Measurements from ENCODE around the gene TMC8. TPM values are rescaled to one million over a fixed set of nuclear protein-coding genes. Genes with fewer than 3 reads are reported as not detected.
"Not testable (repeated sequence)": the region's sequence is repeated elsewhere in the genome, so short reads cannot be mapped to it uniquely, and the experiment has no call there.

Gene TMC8
- total and polyA plus RNA-seq, 2 donors (not counting 3 experiments of a cell fraction or from before 2014, with no cell fraction given): 0.07 to 1.3 TPM

DNA sequence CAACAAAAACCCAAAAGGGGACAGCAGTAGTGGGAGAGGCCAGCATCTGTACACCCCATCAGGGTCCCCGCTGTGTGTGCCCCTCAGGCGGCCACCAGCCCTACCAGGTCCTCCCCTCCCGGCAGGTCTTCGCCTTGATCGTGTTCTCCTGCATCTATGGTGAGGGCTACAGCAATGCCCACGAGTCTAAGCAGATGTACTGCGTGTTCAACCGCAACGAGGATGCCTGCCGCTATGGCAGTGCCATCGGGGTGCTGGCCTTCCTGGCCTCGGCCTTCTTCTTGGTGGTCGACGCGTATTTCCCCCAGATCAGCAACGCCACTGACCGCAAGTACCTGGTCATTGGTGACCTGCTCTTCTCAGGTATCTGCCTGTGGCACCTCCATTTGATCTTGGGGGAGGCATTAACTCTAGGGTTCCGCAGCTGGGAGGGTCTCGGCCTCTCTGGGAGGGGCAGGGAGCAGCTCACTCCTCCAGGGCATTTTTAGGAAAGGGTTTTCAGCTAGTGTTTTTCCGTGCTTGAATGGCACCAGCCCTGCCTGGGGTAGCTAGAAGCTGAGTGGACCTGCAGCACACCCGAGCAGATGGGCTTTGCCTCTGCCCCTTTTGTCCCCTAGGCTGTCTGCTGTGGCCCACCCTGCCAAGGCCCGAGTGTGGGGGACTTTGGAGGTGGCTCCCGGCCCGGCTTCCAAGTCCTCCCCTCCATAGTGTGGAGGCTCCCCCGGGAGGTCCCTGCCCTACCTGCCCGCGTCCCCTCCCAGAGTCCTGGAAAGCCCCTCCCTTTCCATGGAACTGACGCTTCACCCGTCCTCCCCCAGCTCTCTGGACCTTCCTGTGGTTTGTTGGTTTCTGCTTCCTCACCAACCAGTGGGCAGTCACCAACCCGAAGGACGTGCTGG lies 40.4 kb downstream of the TMC8 start:
- Histone ChIP-seq H3K4me1 (ENCODE audit: control insufficient read depth, extremely low read depth, insufficient read depth, low read length) (peaks cover 10% of the 10 kb centered on the region), H4K20me1 (replicated peaks; ENCODE audit: control insufficient read depth, extremely low read depth, insufficient read depth, low read length) (no peaks in the 10 kb centered on the region), H3K9me3 (replicated peaks; ENCODE audit: control insufficient read depth, insufficient read depth, low read length) (no peaks in the 10 kb centered on the region), H3K36me3 (ENCODE audit: control insufficient read depth in 2 of 2, extremely low read depth in 1 of 2, insufficient read depth in 2 of 2, low read length in 2 of 2) (peaks cover 0 to 6% of the 10 kb centered on the region in 2 experiments), H3K27me3 (ENCODE audit: control insufficient read depth in 2 of 2, insufficient read depth in 2 of 2, low read length in 2 of 2) (no peaks in the 10 kb centered on the region), H3K79me2 (ENCODE audit: control insufficient read depth, insufficient read depth, low read length) (no peaks in the 10 kb centered on the region), H2AFZ (ENCODE audit: low read depth, low read length) (no peak overlapping the region), H3K9me1 (replicated peaks; ENCODE audit: control insufficient read depth, extremely low read depth, insufficient read depth, low read length) (no peaks in the 10 kb centered on the region), H3K4me2 (ENCODE audit: insufficient read depth, low read length) (no peak overlapping the region), H3K9ac (replicated peaks; ENCODE audit: extremely low read depth, insufficient read depth, low read length) (no peak overlapping the region), H3K27ac (ENCODE audit: insufficient read depth, low read depth, low read length) (no peak overlapping the region), H3K4me3 (replicated peaks in 1 of 3; ENCODE audit: insufficient read depth in 1 of 3, low read depth in 1 of 3, low read length in 3 of 3) (no peak overlapping the region)
- intact Hi-C loops (cut with micrococcal nuclease) (no loop called here), dilution Hi-C loops (cut with MboI; ENCODE audit: extremely low pct_ligation_motif_present, low sequenced_read_pairs) (no loop called here)
- no TSS peak for BruUV-seq (replicated peaks)
- DNase-seq (ENCODE audit: low read depth, low spot score) (no peak), FAIRE-seq (no peak)
- CTCF ChIA-PET: interaction anchor here (0.9 to 1.2 kb wide), 3 partner anchors 58 to 86 kb away, joined by 3 to 6 read pairs (median 4); no protein-coding TSS in a partner anchor
- POLR2A ChIA-PET: no interaction called here
- no peak for TF ChIP-seq GATA2 (IDR thresholded peaks at IDR 0.05; ENCODE audit: insufficient read depth, insufficient read length, low read depth, low read length)
- TF ChIP-seq MYC (IDR thresholded peaks at IDR 0.05; ENCODE audit: low read depth, low read length): no peak
- TF ChIP-seq FOS (IDR thresholded peaks at IDR 0.05; ENCODE audit: borderline replicate concordance, insufficient read depth, low read length): no peak
- no peak for TF ChIP-seq EZH2 (IDR thresholded peaks at IDR 0.05; ENCODE audit: borderline replicate concordance, low read depth, low read length, severe bottlenecking)

DNA sequence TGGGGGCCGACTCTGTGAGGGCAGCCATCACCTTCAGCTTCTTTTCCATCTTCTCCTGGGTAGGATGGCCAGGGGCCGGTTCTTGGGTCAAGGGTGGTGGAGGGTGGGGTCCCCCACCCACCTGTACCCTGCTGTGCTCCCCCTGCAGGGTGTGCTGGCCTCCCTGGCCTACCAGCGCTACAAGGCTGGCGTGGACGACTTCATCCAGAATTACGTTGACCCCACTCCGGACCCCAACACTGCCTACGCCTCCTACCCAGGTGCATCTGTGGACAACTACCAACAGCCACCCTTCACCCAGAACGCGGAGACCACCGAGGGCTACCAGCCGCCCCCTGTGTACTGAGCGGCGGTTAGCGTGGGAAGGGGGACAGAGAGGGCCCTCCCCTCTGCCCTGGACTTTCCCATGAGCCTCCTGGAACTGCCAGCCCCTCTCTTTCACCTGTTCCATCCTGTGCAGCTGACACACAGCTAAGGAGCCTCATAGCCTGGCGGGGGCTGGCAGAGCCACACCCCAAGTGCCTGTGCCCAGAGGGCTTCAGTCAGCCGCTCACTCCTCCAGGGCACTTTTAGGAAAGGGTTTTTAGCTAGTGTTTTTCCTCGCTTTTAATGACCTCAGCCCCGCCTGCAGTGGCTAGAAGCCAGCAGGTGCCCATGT lies 41.1 kb downstream of the TMC8 start:
- dilution Hi-C loops (cut with MboI; ENCODE audit: extremely low pct_ligation_motif_present, low sequenced_read_pairs); H2AFZ ChIP-seq (ENCODE audit: low read depth, low read length); H4K20me1 ChIP-seq (replicated peaks; ENCODE audit: control insufficient read depth, extremely low read depth, insufficient read depth, low read length); H3K36me3 ChIP-seq (ENCODE audit: control insufficient read depth in 2 of 2, extremely low read depth in 1 of 2, insufficient read depth in 2 of 2, low read length in 2 of 2); H3K9me3 ChIP-seq (replicated peaks; ENCODE audit: control insufficient read depth, insufficient read depth, low read length); FAIRE-seq; DNase-seq (ENCODE audit: low read depth, low spot score); H3K27ac ChIP-seq (ENCODE audit: insufficient read depth, low read depth, low read length); H3K4me2 ChIP-seq (ENCODE audit: insufficient read depth, low read length); H3K4me3 ChIP-seq (replicated peaks in 1 of 3; ENCODE audit: insufficient read depth in 1 of 3, low read depth in 1 of 3, low read length in 3 of 3); intact Hi-C loops (cut with micrococcal nuclease); H3K9me1 ChIP-seq (replicated peaks; ENCODE audit: control insufficient read depth, extremely low read depth, insufficient read depth, low read length); H3K9ac ChIP-seq (replicated peaks; ENCODE audit: extremely low read depth, insufficient read depth, low read length); POLR2A ChIA-PET; H3K79me2 ChIP-seq (ENCODE audit: control insufficient read depth, insufficient read depth, low read length); H3K27me3 ChIP-seq (ENCODE audit: control insufficient read depth in 2 of 2, insufficient read depth in 2 of 2, low read length in 2 of 2): not testable (repeated sequence)
- TSS peak; percentile 13 for BruUV-seq (replicated peaks)
- H3K4me1 ChIP-seq (ENCODE audit: control insufficient read depth, extremely low read depth, insufficient read depth, low read length): peaks cover 10% of the 10 kb centered on the region
- CTCF ChIA-PET: interaction anchor here (1.2 kb wide), 2 partner anchors 59 to 87 kb away, joined by 4 to 6 read pairs; no protein-coding TSS in a partner anchor
